HEK293T (cell line): ENCODE measurements around the gene CNFN.

Experiments
- ARNT ChIP-seq: fragments of 450-650 bp; IDR thresholded peaks from 2 replicates; pipeline ENCODE4 v1.6.1; 2017; ENCODE audit warnings: mild to moderate bottlenecking
- FOXA1 ChIP-seq: fragments of 450-650 bp; IDR thresholded peaks from 2 replicates; pipeline ENCODE4 v1.6.1; 2016; ENCODE audit warnings: mild to moderate bottlenecking
- L3MBTL2 ChIP-seq: fragments of 450-650 bp; conservative IDR thresholded peaks from 2 replicates; pipeline ENCODE4 v1.6.1; 2016; ENCODE audit warnings: mild to moderate bottlenecking
- NFRKB ChIP-seq: fragments of 450-650 bp; IDR thresholded peaks from 2 replicates; pipeline ENCODE4 v1.6.1; 2016; ENCODE audit warnings: mild to moderate bottlenecking, moderate library complexity
- PKNOX1 ChIP-seq: fragments of 450-650 bp; IDR thresholded peaks from 2 replicates; pipeline ENCODE4 v1.6.1; 2016
- SP1 ChIP-seq: fragments of 450-650 bp; IDR thresholded peaks from 2 replicates; pipeline ENCODE4 v1.6.1; 2017
- TARDBP ChIP-seq: fragments of 450-650 bp; IDR thresholded peaks from 2 replicates; pipeline ENCODE4 v1.6.1; 2016
- ZNF384 ChIP-seq: fragments of 450-650 bp; IDR thresholded peaks from 2 replicates; pipeline ENCODE4 v1.6.1; 2016

- TF ChIP-seq ZNF384 (no peak), NFRKB (no peak), FOXA1 (no peak), L3MBTL2 (no peak), TARDBP (no peak), PKNOX1 (no peak), SP1 (no peak), ARNT (no peak)
Observed at GRCh38 chr19:42406111-42406510, 16.0 kb upstream of the CNFN start.
